Renal cortical epithelial cell (primary cell): ENCODE results near the gene LRP8. TPM values are rescaled to one million over a fixed set of nuclear protein-coding genes. Genes with fewer than 3 reads are reported as not detected.

Experiments
- DNase-seq: peaks from one replicate; pipeline ENCODE4 v3.0.0-alpha.2; 2011; ENCODE audit warnings: low read depth
- total RNA-seq: library from RNA; depleted of rRNA; stranded (reverse); fragments of >200 nt; gene quantifications from 2 replicates; pipeline ENCODE4 v1.2.3, GENCODE V29; 2014

LRP8 gene
- total RNA-seq, 1 donor from 2014 or later, result 2.9 TPM

- DNase-seq, result no peak
Observed at GRCh38 chr1:53262000-53262399, 65.9 kb downstream of the LRP8 start.

GRCh38 chr1:53260631-53261247 is 67.1 kb downstream of the LRP8 start:
- no peak for DNase-seq

GRCh38 chr1:53259932-53260331 is 67.9 kb downstream of the LRP8 start:
- no peak for DNase-seq

- DNase-seq, result no peak
Observed at GRCh38 chr1:53258216-53258615, 69.7 kb downstream of the LRP8 start.

- peak; percentile 36 for DNase-seq
Observed at GRCh38 chr1:53257454-53258081, 70.3 kb downstream of the LRP8 start.

GRCh38 chr1:53256511-53257453 is 71.1 kb downstream of the LRP8 start:
- DNase-seq, result no peak

GRCh38 chr1:53255031-53255430 is 72.8 kb downstream of the LRP8 start:
- DNase-seq, result no peak

GRCh38 chr1:53254011-53254640 is 73.7 kb downstream of the LRP8 start:
- DNase-seq, result no peak

GRCh38 chr1:53250325-53250724 is 77.5 kb downstream of the LRP8 start:
- no peak for DNase-seq

GRCh38 chr1:53249706-53250105 is 78.2 kb downstream of the LRP8 start:
- DNase-seq, result peak; percentile 26

GRCh38 chr1:53246261-53247134 is 81.4 kb downstream of the LRP8 start:
- DNase-seq, result no peak

- DNase-seq, result no peak
Observed at GRCh38 chr1:53244141-53244540, 83.7 kb downstream of the LRP8 start.

GRCh38 chr1:53242381-53242780 is 85.5 kb downstream of the LRP8 start:
- DNase-seq, result no peak

GRCh38 chr1:53241828-53242227 is 86.0 kb downstream of the LRP8 start:
- no peak for DNase-seq

GRCh38 chr1:53238197-53239155 is 89.4 kb downstream of the LRP8 start, which contains the start of gene MAGOH:
Gene MAGOH, minus strand, starts transcription at chr1:53238518. Its CDS starts 70 bp downstream, at chr1:53238448.
- DNase-seq, result peak; percentile 90

GRCh38 chr1:53237638-53238037 is 90.2 kb downstream of the LRP8 start:
- no peak for DNase-seq

- DNase-seq, result no peak
Observed at GRCh38 chr1:53220962-53221286, 106.9 kb downstream of the LRP8 start.

GRCh38 chr1:53220171-53220961 is 107.5 kb downstream of the LRP8 start, which contains the start of gene CZIB:
Gene CZIB, minus strand, starts transcription at chr1:53220634. Its CDS starts 59 bp downstream, at chr1:53220575.
- DNase-seq, result peak; percentile 86

- no peak for DNase-seq
Observed at GRCh38 chr1:53219711-53220110, 108.2 kb downstream of the LRP8 start.
